ENCODE data around the gene SYNGR1.

GRCh38 chr22:39344046-39344390 lies 5.8 kb upstream of the SYNGR1 start:
- TF ChIP-seq, protein P1, sequence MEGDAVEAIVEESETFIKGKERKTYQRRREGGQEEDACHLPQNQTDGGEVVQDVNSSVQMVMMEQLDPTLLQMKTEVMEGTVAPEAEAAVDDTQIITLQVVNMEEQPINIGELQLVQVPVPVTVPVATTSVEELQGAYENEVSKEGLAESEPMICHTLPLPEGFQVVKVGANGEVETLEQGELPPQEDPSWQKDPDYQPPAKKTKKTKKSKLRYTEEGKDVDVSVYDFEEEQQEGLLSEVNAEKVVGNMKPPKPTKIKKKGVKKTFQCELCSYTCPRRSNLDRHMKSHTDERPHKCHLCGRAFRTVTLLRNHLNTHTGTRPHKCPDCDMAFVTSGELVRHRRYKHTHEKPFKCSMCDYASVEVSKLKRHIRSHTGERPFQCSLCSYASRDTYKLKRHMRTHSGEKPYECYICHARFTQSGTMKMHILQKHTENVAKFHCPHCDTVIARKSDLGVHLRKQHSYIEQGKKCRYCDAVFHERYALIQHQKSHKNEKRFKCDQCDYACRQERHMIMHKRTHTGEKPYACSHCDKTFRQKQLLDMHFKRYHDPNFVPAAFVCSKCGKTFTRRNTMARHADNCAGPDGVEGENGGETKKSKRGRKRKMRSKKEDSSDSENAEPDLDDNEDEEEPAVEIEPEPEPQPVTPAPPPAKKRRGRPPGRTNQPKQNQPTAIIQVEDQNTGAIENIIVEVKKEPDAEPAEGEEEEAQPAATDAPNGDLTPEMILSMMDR (IDR thresholded peaks at IDR 0.05), result no peak
- no peak for TF ChIP-seq POLR2A (IDR thresholded peaks at IDR 0.05)
